ENCODE results near the gene SEPTIN8. TPM values are rescaled to one million over a fixed set of nuclear protein-coding genes. Genes with fewer than 3 reads are reported as not detected.

SEPTIN8 gene
- total and polyA plus RNA-seq, 2 donors (not counting 3 experiments of a cell fraction or from before 2014, with no cell fraction given), result 56.6 to 82.1 TPM

DNA sequence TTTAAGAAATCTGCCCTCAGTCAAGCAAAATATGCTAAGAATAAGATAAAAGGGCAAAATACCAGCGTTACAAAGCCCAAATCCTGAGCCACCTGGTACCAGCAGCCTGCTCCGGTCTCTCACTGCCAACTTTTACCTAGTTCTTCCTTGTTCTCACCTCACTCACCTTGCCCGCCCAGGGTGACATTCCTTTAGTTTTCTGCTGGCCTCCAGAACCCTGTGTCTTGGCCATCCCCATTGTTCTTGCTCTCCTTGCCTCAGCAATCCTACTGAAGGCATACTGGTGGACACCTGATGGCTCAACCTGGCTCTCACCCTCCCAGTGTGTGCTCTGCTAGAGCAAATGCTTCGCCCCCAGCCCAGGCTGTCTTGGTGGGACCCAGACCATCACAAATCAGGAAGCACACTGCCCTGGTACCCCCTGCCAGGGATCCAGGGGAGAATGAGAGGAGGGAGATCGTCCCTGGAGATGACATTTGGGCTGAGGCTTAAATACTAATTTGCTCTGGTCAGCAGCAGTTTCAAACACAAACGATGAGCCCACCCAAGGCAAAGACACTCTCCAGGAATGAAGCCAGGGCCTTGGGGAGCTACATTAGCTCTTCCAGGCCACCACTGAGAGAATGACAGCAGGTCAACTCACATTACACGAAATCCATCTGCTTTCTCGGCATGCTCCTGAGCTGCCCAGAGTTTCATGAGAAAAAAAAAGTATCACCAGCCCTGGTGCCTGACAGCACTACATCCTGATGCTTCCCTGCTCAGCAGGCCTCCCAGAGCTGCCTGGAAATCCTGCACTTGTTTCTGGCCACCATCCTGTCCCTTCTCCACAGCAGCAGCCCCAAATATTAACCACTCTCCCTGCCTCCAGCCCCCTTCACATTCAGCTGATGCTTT lies 12.2 kb upstream of the SEPTIN8 start:
- dilution Hi-C loops (cut with MboI; ENCODE audit: extremely low pct_ligation_motif_present, low sequenced_read_pairs), result no loop called here
- CTCF ChIA-PET, result interaction anchor here (0.9 to 1.5 kb wide), 3 partner anchors 20 to 42 kb away, joined by 3 to 4 read pairs (median 3); partner anchors contain the start of gene CCNI2

More for the DNA sequence above, 12.2 kb upstream of the SEPTIN8 start:
- H3K79me2 ChIP-seq (ENCODE audit: control insufficient read depth, insufficient read depth, low read length), result no peaks in the 10 kb centered on the region
- H3K27me3 ChIP-seq (ENCODE audit: control insufficient read depth in 2 of 2, insufficient read depth in 2 of 2, low read length in 2 of 2), result peaks cover 0 to 7% of the 10 kb centered on the region in 2 experiments
- no peaks in the 10 kb centered on the region for H3K36me3 ChIP-seq (ENCODE audit: control insufficient read depth in 2 of 2, extremely low read depth in 1 of 2, insufficient read depth in 2 of 2, low read length in 2 of 2)
- no peaks in the 10 kb centered on the region for H3K9me1 ChIP-seq (replicated peaks; ENCODE audit: control insufficient read depth, extremely low read depth, insufficient read depth, low read length)
- H3K9me3 ChIP-seq (replicated peaks; ENCODE audit: control insufficient read depth, insufficient read depth, low read length), result no peaks in the 10 kb centered on the region
- no peak for DNase-seq (ENCODE audit: low read depth, low spot score)
- no peak overlapping the region for H3K4me3 ChIP-seq (replicated peaks in 1 of 3; ENCODE audit: insufficient read depth in 1 of 3, low read depth in 1 of 3, low read length in 3 of 3)
- no peak for TF ChIP-seq MYC (IDR thresholded peaks at IDR 0.05; ENCODE audit: low read depth, low read length)
- no peak for TF ChIP-seq GATA2 (IDR thresholded peaks at IDR 0.05; ENCODE audit: insufficient read depth, insufficient read length, low read depth, low read length)
- no peak for TF ChIP-seq FOS (IDR thresholded peaks at IDR 0.05; ENCODE audit: borderline replicate concordance, insufficient read depth, low read length)
- TF ChIP-seq, protein P1, sequence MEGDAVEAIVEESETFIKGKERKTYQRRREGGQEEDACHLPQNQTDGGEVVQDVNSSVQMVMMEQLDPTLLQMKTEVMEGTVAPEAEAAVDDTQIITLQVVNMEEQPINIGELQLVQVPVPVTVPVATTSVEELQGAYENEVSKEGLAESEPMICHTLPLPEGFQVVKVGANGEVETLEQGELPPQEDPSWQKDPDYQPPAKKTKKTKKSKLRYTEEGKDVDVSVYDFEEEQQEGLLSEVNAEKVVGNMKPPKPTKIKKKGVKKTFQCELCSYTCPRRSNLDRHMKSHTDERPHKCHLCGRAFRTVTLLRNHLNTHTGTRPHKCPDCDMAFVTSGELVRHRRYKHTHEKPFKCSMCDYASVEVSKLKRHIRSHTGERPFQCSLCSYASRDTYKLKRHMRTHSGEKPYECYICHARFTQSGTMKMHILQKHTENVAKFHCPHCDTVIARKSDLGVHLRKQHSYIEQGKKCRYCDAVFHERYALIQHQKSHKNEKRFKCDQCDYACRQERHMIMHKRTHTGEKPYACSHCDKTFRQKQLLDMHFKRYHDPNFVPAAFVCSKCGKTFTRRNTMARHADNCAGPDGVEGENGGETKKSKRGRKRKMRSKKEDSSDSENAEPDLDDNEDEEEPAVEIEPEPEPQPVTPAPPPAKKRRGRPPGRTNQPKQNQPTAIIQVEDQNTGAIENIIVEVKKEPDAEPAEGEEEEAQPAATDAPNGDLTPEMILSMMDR (IDR thresholded peaks at IDR 0.05; ENCODE audit: extremely low read depth in 1 of 2, insufficient read depth in 1 of 2, low read depth in 1 of 2, low read length in 2 of 2), result no peak
- no peak for TF ChIP-seq POLR2A (IDR thresholded peaks at IDR 0.05; ENCODE audit: low read depth, low read length)
- TF ChIP-seq, protein P2, sequence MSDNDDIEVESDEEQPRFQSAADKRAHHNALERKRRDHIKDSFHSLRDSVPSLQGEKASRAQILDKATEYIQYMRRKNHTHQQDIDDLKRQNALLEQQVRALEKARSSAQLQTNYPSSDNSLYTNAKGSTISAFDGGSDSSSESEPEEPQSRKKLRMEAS (IDR thresholded peaks at IDR 0.05; ENCODE audit: insufficient read depth, insufficient read length), result no peak
- no peak for TF ChIP-seq POLR2AphosphoS5 (IDR thresholded peaks at IDR 0.05; ENCODE audit: insufficient read depth, low read depth, low read length)
- no peak for TF ChIP-seq EZH2 (IDR thresholded peaks at IDR 0.05; ENCODE audit: borderline replicate concordance, low read depth, low read length, severe bottlenecking)
- no peak for TF ChIP-seq JUN (IDR thresholded peaks at IDR 0.05; ENCODE audit: borderline replicate concordance, insufficient read depth, insufficient read length, low read depth)
- H4K20me1 ChIP-seq (replicated peaks; ENCODE audit: control insufficient read depth, extremely low read depth, insufficient read depth, low read length), result no peaks in the 10 kb centered on the region
- no TSS peak for BruUV-seq (replicated peaks)
- no peak overlapping the region for H3K9ac ChIP-seq (replicated peaks; ENCODE audit: extremely low read depth, insufficient read depth, low read length)
- no peaks in the 10 kb centered on the region for H3K4me1 ChIP-seq (ENCODE audit: control insufficient read depth, extremely low read depth, insufficient read depth, low read length)
- FAIRE-seq, result no peak
- no peak overlapping the region for H3K4me2 ChIP-seq (ENCODE audit: insufficient read depth, low read length)
- intact Hi-C loops (cut with micrococcal nuclease), result no loop called here
- no peak overlapping the region for H3K27ac ChIP-seq (ENCODE audit: insufficient read depth, low read depth, low read length)
- H2AFZ ChIP-seq (ENCODE audit: low read depth, low read length), result no peak overlapping the region
- POLR2A ChIA-PET, result no interaction called here

Measured in endothelial cell of umbilical vein (primary cell).